CD4-positive, alpha-beta T cell treated with Interleukin-21 for 1 hour (primary cell): Measurements from ENCODE around the gene RAB6B.

Experiments used
- DNase-seq: peaks from one replicate; pipeline ENCODE4 v3.0.0-alpha.2; 2020

Gene RAB6B

GRCh38 chr3:133878518-133878917, 17.2 kb downstream of the RAB6B start:
- DNase-seq, result no peak

- DNase-seq, result no peak
Measured at GRCh38 chr3:133877221-133877620, 18.5 kb downstream of the RAB6B start.

- no peak for DNase-seq
Measured at GRCh38 chr3:133874761-133875438, 20.8 kb downstream of the RAB6B start.

GRCh38 chr3:133874344-133874743, 21.3 kb downstream of the RAB6B start:
- DNase-seq, result no peak

- no peak for DNase-seq
Measured at GRCh38 chr3:133872781-133873180, 22.9 kb downstream of the RAB6B start.

- DNase-seq, result no peak
Measured at GRCh38 chr3:133872161-133872560, 23.5 kb downstream of the RAB6B start.

GRCh38 chr3:133871368-133872090, 24.2 kb downstream of the RAB6B start:
- DNase-seq, result no peak

- no peak for DNase-seq
Measured at GRCh38 chr3:133870822-133871221, 24.9 kb downstream of the RAB6B start.

GRCh38 chr3:133869586-133869985, 26.1 kb downstream of the RAB6B start:
- no peak for DNase-seq

GRCh38 chr3:133868758-133869475, 26.8 kb downstream of the RAB6B start:
- DNase-seq, result no peak

GRCh38 chr3:133868186-133868585, 27.5 kb downstream of the RAB6B start:
- DNase-seq, result no peak

GRCh38 chr3:133866141-133866540, 29.5 kb downstream of the RAB6B start:
- no peak for DNase-seq

GRCh38 chr3:133865136-133865855, 30.4 kb downstream of the RAB6B start:
- no peak for DNase-seq

GRCh38 chr3:133864616-133865015, 31.1 kb downstream of the RAB6B start:
- no peak for DNase-seq

- DNase-seq, result no peak
Measured at GRCh38 chr3:133863911-133864310, 31.8 kb downstream of the RAB6B start.

- no peak for DNase-seq
Measured at GRCh38 chr3:133862161-133862560, 33.5 kb downstream of the RAB6B start.

GRCh38 chr3:133860519-133860918, 35.2 kb downstream of the RAB6B start:
- no peak for DNase-seq

GRCh38 chr3:133859381-133860234, 36.1 kb downstream of the RAB6B start:
- no peak for DNase-seq

GRCh38 chr3:133857767-133858166, 37.9 kb downstream of the RAB6B start:
- DNase-seq, result no peak

- no peak for DNase-seq
Measured at GRCh38 chr3:133856316-133856715, 39.4 kb downstream of the RAB6B start.

- no peak for DNase-seq
Measured at GRCh38 chr3:133855772-133856171, 39.9 kb downstream of the RAB6B start.

- DNase-seq, result no peak
Measured at GRCh38 chr3:133855002-133855370, 40.7 kb downstream of the RAB6B start.
